Panc1 (cell line): Measurements from ENCODE around the gene ARHGAP25.

Experiments
- POLR2AphosphoS5 ChIP-seq: IDR thresholded peaks from 2 replicates; pipeline ENCODE4 v1.6.1; 2012; ENCODE audit warnings: mild to moderate bottlenecking, low read depth, low read length, moderate library complexity
- SIN3A ChIP-seq: IDR thresholded peaks from 2 replicates; pipeline ENCODE4 v1.6.1; 2012; ENCODE audit warnings: low read depth, mild to moderate bottlenecking, low read length, moderate library complexity, borderline replicate concordance; ENCODE audit not compliant: insufficient read depth
- TCF7L2 ChIP-seq: IDR thresholded peaks from 2 replicates; pipeline ENCODE4 v1.6.1; 2011; ENCODE audit warnings: mild to moderate bottlenecking, low read depth, low read length, inconsistent platforms
- TF ChIP-seq, protein P1 (sequence below): fragments of 450-650 bp; IDR thresholded peaks from 2 replicates; pipeline ENCODE4 v1.5.1; 2017; ENCODE audit warnings: mild to moderate bottlenecking

GRCh38 chr2:68854476-68854875 is 119.9 kb downstream of the ARHGAP25 start:
- TF ChIP-seq, protein P1, sequence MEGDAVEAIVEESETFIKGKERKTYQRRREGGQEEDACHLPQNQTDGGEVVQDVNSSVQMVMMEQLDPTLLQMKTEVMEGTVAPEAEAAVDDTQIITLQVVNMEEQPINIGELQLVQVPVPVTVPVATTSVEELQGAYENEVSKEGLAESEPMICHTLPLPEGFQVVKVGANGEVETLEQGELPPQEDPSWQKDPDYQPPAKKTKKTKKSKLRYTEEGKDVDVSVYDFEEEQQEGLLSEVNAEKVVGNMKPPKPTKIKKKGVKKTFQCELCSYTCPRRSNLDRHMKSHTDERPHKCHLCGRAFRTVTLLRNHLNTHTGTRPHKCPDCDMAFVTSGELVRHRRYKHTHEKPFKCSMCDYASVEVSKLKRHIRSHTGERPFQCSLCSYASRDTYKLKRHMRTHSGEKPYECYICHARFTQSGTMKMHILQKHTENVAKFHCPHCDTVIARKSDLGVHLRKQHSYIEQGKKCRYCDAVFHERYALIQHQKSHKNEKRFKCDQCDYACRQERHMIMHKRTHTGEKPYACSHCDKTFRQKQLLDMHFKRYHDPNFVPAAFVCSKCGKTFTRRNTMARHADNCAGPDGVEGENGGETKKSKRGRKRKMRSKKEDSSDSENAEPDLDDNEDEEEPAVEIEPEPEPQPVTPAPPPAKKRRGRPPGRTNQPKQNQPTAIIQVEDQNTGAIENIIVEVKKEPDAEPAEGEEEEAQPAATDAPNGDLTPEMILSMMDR = no peak
- TF ChIP-seq POLR2AphosphoS5 (no peak), SIN3A (no peak), TCF7L2 (no peak)
